Lung (tissue), 12 donors: Measurements from ENCODE around the gene SMIM33. TPM values are rescaled to one million over a fixed set of nuclear protein-coding genes. Genes with fewer than 3 reads are reported as not detected.

ENCODE experiments used
- ATAC-seq: fragments of 200-7000 bp; cut with Tn5 transposase; one replicate; pipeline ENCODE4 v1.9.1; 2020; ENCODE audit warnings: moderate number of reproducible peaks; ENCODE audit not compliant: insufficient read depth, low FRiP score
- DNase-seq, 3 donors: peaks; one replicate each; pipeline ENCODE4 v3.0.0-alpha.2; 2013 to 2017
- H3K27ac ChIP-seq, 2 donors: one replicate each; pipeline ENCODE4 v1.5.1; 2013; ENCODE audit warnings: mild to moderate bottlenecking in 2 of 2, moderate library complexity in 2 of 2, control low read depth in 1 of 2, inconsistent platforms in 1 of 2, low read depth in 1 of 2, low read length in 1 of 2
- H3K27me3 ChIP-seq, 3 donors: one replicate each; pipeline ENCODE4 v1.5.1; 2013; ENCODE audit warnings: low read length in 2 of 3; ENCODE audit not compliant: control insufficient read depth in 3 of 3, insufficient read depth in 3 of 3
- H3K36me3 ChIP-seq, 4 donors: one replicate each; pipeline ENCODE4 v1.5.1; 2013; ENCODE audit warnings: low read length in 4 of 4, mild to moderate bottlenecking in 1 of 4, moderate library complexity in 1 of 4; ENCODE audit not compliant: control insufficient read depth in 4 of 4, insufficient read depth in 4 of 4
- H3K4me1 ChIP-seq, 5 donors: one replicate each; pipeline ENCODE4 v1.5.1; 2013; ENCODE audit warnings: low read length in 5 of 5, mild to moderate bottlenecking in 2 of 5, moderate library complexity in 1 of 5; ENCODE audit not compliant: control insufficient read depth in 5 of 5, insufficient read depth in 5 of 5
- H3K4me3 ChIP-seq: one replicate; pipeline ENCODE4 v1.5.1; 2013; ENCODE audit warnings: mild to moderate bottlenecking, control low read depth, moderate library complexity
- H3K9ac ChIP-seq, 2 donors: one replicate each; pipeline ENCODE4 v1.5.1; 2013; ENCODE audit warnings: low read length in 2 of 2, control low read depth in 1 of 2; ENCODE audit not compliant: insufficient read depth in 1 of 2
- H3K9me3 ChIP-seq, 4 donors: one replicate each; pipeline ENCODE4 v1.5.1; 2013; ENCODE audit warnings: low read length in 3 of 4, mild to moderate bottlenecking in 1 of 4, moderate library complexity in 1 of 4; ENCODE audit not compliant: control insufficient read depth in 4 of 4, insufficient read depth in 3 of 4
- WGBS, 2 donors: extraction: QIAGEN DNeasy Blood & Tissue Kit; methylation state at CpG; one replicate each; pipeline ENCODE4 v1.1.7; 2013; 5-methylcytosine and 5-hydroxymethylcytosine counted together
- polyA plus RNA-seq, 2 donors: library from polyadenylated mRNA; stranded (reverse); fragments of 200-250 nt; gene quantifications; one replicate each; pipeline ENCODE4 v1.2.1, GENCODE V29; 2013
- total RNA-seq, 2 donors: library from RNA; depleted of rRNA in 1 of 2; stranded (reverse); fragments of >200 nt in 1 of 2; gene quantifications; one replicate each; pipeline ENCODE4 v1.2.1, GENCODE V29; 2014 to 2021
- TF ChIP-seq, protein P1 (sequence below): IDR thresholded peaks from 2 replicates; pipeline ENCODE4 v1.5.1; 2012; ENCODE audit warnings: mild to moderate bottlenecking; ENCODE audit errors: control extremely low read depth, extremely low read depth
- donor health status: control.
- donor health status: control.
- donor health status: Bipolar disorder and iron deficiency.
- donor health status: healthy.
- donor health status: DM: yes; HTN: yes; CAD: no.

SMIM33 gene
- total and polyA plus RNA-seq, 4 donors = 0.17 TPM; not detected in 3

DNA sequence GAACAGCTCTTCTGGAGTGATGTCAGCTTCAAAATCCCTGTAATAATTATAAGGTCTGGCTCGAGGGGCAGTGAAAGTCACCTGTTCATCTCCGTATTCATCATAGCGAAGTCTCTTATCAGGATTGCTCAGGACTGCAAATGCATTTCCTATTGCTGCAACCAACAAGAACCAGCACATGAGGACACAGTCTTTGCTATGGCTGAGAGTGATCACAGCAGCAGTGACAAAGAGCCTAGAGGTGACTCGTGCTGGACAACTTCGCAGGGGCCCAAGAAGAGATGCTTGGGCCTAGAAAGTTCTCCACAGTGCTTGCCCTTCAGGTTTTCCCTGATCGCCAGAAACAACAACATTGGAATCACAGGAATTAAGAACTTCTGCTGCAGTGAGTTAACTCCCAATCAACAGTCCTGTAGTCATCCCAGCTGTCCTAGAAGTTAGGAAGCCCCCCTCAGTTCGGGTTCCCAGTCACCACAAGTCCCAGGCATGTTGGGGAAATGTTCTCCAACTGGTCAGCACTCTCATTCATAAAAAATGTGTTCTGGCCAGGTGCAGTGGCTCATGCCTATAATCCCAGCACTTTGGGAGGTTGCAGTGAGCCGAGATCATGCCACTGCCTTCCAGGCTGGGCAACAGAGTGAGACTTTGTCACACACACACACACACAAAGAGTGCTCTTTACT lies 44.5 kb upstream of the SMIM33 start:
- H3K9me3 ChIP-seq = no peaks in the 10 kb centered on the region
- peaks cover 6 to 27% (median 18%) of the 10 kb centered on the region in 4 donors for H3K36me3 ChIP-seq
- TF ChIP-seq, protein P1, sequence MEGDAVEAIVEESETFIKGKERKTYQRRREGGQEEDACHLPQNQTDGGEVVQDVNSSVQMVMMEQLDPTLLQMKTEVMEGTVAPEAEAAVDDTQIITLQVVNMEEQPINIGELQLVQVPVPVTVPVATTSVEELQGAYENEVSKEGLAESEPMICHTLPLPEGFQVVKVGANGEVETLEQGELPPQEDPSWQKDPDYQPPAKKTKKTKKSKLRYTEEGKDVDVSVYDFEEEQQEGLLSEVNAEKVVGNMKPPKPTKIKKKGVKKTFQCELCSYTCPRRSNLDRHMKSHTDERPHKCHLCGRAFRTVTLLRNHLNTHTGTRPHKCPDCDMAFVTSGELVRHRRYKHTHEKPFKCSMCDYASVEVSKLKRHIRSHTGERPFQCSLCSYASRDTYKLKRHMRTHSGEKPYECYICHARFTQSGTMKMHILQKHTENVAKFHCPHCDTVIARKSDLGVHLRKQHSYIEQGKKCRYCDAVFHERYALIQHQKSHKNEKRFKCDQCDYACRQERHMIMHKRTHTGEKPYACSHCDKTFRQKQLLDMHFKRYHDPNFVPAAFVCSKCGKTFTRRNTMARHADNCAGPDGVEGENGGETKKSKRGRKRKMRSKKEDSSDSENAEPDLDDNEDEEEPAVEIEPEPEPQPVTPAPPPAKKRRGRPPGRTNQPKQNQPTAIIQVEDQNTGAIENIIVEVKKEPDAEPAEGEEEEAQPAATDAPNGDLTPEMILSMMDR = no peak
- no peaks in the 10 kb centered on the region for H3K27me3 ChIP-seq
- no peak overlapping the region for H3K27ac ChIP-seq
- H3K9ac ChIP-seq = no peak overlapping the region
- ATAC-seq (no peak), DNase-seq (no peak)
- no peaks in the 10 kb centered on the region for H3K4me1 ChIP-seq
- 75 to 83% methylated on average over 8 of the region's 8 CpGs for WGBS, 2 donors
- H3K4me3 ChIP-seq = no peak overlapping the region

- Histone ChIP-seq H3K36me3 (peaks cover 6 to 21% (median 17%) of the 10 kb centered on the region in 4 donors), H3K27me3 (no peaks in the 10 kb centered on the region), H3K9ac (no peak overlapping the region), H3K4me1 (no peaks in the 10 kb centered on the region), H3K4me3 (no peak overlapping the region), H3K9me3 (no peaks in the 10 kb centered on the region), H3K27ac (no peak overlapping the region)
- DNase-seq = no peak
- 78 to 88% methylated on average over 2 of the region's 2 CpGs for WGBS, 2 donors
- no peak for ATAC-seq
- TF ChIP-seq, protein P1 = no peak
Observed at GRCh38 chr5:139430015-139430414, 40.8 kb upstream of the SMIM33 start.

- H3K4me3 ChIP-seq = no peak overlapping the region
- TF ChIP-seq, protein P1 = no peak
- H3K9ac ChIP-seq = no peak overlapping the region
- H3K36me3 ChIP-seq = peaks cover 6 to 17% (median 9%) of the 10 kb centered on the region in 4 donors
- no peaks in the 10 kb centered on the region for H3K9me3 ChIP-seq
- ATAC-seq (no peak), DNase-seq (no peak)
- H3K27ac ChIP-seq = no peak overlapping the region
- no peaks in the 10 kb centered on the region for H3K4me1 ChIP-seq
- 88% methylated on average over 1 of the region's 1 CpG for WGBS, 2 donors
- H3K27me3 ChIP-seq = no peaks in the 10 kb centered on the region
Observed at GRCh38 chr5:139431706-139432105, 39.1 kb upstream of the SMIM33 start.
